ENCODE results near the gene TOR1AIP1.

- TF ChIP-seq CTCF (conservative IDR thresholded peaks at IDR 0.05; ENCODE audit: low read depth, low read length): no peak
- no peak for TF ChIP-seq EZH2 (IDR thresholded peaks at IDR 0.05; ENCODE audit: low read length, unreplicated experiment)
Observed at GRCh38 chr1:179951383-179952144, 69.5 kb downstream of the TOR1AIP1 start.
